ENCODE measurements around the gene DDX51. TPM values are rescaled to one million over a fixed set of nuclear protein-coding genes. Genes with fewer than 3 reads are reported as not detected.
"Not testable (repeated sequence)": the region's sequence is repeated elsewhere in the genome, so short reads cannot be mapped to it uniquely, and the experiment has no call there.

DDX51 gene
- total RNA-seq, 1 experiment from 2014 or later = 12.5 TPM

DNA sequence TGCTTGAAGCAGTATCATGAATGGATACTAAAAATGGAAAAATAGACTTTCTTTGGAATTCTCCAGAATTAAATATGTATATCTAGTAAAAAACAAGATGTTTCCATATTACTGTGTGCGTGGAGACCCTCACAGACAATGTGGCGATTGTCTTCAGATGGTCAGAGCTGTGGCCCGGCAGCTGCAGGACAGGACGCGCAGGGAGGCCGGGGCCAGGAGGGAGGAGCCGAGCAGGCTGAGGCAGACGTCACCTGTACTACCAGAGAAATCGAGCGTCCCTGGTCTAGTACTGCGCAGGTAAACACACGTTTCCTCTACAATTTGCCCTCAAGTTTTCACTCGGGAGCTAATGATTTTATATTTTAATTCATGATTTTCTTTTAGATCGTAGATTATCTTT is 22.8 kb downstream of the DDX51 start:
- H3K27ac ChIP-seq = no peak overlapping the region
- H3K36me3 ChIP-seq = peaks cover 28% of the 10 kb centered on the region
- no peaks in the 10 kb centered on the region for H3K27me3 ChIP-seq
- H3K9me3 ChIP-seq (replicated peaks) = no peaks in the 10 kb centered on the region
- no peak for DNase-seq
- H3K4me1 ChIP-seq = no peaks in the 10 kb centered on the region
- no peak overlapping the region for H3K4me3 ChIP-seq

DNA sequence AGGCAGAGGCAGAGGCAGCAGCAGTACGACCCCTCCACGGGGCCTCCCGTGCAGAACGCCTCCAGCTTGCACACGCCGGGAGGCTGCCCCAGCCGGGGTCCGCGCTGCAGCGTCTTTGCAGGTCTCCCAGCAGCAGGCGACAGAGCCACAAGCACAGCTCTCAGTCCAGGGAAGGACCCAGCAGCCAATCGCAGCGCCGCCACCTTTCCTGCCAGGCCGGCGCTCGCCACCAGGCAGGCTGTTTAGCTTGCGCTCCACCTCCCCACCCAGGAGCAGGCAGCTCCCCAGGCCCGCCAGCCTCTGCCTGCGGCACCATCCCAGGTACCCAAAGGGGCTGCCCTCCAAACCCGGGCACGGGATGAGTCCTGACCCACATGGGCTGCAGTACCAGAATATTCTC is 25.2 kb downstream of the DDX51 start:
- H3K27me3 ChIP-seq = no peaks in the 10 kb centered on the region
- no peak overlapping the region for H3K27ac ChIP-seq
- H3K4me3 ChIP-seq = no peak overlapping the region
- no peak for DNase-seq
- no peaks in the 10 kb centered on the region for H3K4me1 ChIP-seq
- H3K9me3 ChIP-seq (replicated peaks) = no peaks in the 10 kb centered on the region
- peaks cover 13% of the 10 kb centered on the region for H3K36me3 ChIP-seq

DNA sequence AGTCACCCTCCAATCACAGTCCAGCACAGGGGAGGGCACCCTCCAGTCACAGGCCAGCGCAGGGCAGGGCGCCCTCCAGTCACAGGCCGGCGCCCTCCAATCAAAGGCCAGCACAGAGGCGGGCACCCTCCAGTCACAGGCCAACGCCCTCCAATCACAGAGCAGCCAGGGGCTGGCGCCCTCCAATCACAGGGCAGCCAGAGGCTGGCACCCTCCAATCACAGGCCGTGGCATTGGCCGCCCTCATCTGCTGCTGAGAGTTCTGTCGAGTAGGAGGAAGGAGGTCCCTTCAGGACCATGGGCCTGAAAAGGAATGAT is 26.6 kb downstream of the DDX51 start:
- H3K4me3 ChIP-seq = no peak overlapping the region
- no peaks in the 10 kb centered on the region for H3K9me3 ChIP-seq (replicated peaks)
- H3K4me1 ChIP-seq = no peaks in the 10 kb centered on the region
- peak in 1 of 2 experiments; percentile 11 for DNase-seq
- no peak overlapping the region for H3K27ac ChIP-seq
- H3K27me3 ChIP-seq = no peaks in the 10 kb centered on the region
- H3K36me3 ChIP-seq = peaks cover 7% of the 10 kb centered on the region

- no peak overlapping the region for H3K27ac ChIP-seq
- no peak for DNase-seq
- no peaks in the 10 kb centered on the region for H3K27me3 ChIP-seq
- peaks cover 7% of the 10 kb centered on the region for H3K36me3 ChIP-seq
- no peaks in the 10 kb centered on the region for H3K4me1 ChIP-seq
- H3K9me3 ChIP-seq (replicated peaks) = no peaks in the 10 kb centered on the region
- H3K4me3 ChIP-seq = no peak overlapping the region
Observed at GRCh38 chr12:132116709-132117557, 27.2 kb downstream of the DDX51 start.

DNA sequence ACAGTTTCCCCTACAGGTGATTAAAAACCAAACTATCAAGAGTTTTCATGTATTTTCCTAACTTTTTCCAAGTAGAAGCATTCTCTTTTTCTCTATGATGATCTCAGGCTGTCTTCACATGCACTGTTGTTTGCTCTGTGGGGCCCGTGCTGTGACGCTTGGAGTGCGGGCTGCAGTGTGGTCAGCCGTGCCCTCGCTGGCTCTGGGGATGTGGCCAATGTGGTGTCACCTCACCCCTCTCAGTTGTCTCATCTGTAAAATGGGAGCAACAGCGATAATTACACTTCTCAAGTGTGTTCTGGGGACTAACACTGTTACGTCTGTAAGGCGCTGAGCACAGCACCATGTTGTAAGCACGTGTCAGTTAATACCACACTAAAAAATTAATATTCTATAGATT is 28.6 kb downstream of the DDX51 start:
- DNase-seq = no peak
- Histone ChIP-seq H3K27me3 (no peaks in the 10 kb centered on the region), H3K4me3 (no peak overlapping the region), H3K27ac (no peak overlapping the region), H3K4me1 (no peaks in the 10 kb centered on the region), H3K9me3 (replicated peaks) (no peaks in the 10 kb centered on the region), H3K36me3 (peaks cover 7% of the 10 kb centered on the region)

DNA sequence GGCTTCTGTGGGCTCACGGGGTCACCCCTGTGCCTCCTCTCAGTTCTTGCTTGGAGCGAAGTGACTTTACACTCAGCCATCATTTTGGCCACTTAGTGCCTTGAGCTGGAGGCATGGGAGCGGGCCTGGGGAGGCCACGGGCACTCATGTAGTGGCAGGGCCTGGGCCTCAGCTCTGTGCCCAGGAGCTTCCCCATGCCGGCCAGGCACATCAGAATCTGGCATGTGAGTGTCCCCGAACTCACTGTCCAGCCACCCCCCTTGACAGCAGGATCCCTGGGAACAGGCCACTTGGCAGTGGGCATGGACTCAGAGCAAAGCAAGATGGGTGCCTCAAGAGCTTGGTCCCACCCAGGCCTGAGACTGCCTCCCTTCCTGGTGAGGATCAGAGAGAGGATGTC is 29.5 kb downstream of the DDX51 start:
- DNase-seq = no peak
- Histone ChIP-seq H3K27ac (no peak overlapping the region), H3K36me3 (peaks cover 7% of the 10 kb centered on the region), H3K9me3 (replicated peaks) (no peaks in the 10 kb centered on the region), H3K27me3 (no peaks in the 10 kb centered on the region), H3K4me3 (no peak overlapping the region), H3K4me1 (no peaks in the 10 kb centered on the region)

- Histone ChIP-seq H3K27ac (no peak overlapping the region), H3K4me3 (no peak overlapping the region), H3K9me3 (replicated peaks) (no peaks in the 10 kb centered on the region), H3K27me3 (no peaks in the 10 kb centered on the region), H3K36me3 (peaks cover 9% of the 10 kb centered on the region), H3K4me1 (no peaks in the 10 kb centered on the region)
- no peak for DNase-seq
Observed at GRCh38 chr12:132111654-132112304, 32.3 kb downstream of the DDX51 start.

GRCh38 chr12:132110677-132111076 is 33.4 kb downstream of the DDX51 start:
- no peaks in the 10 kb centered on the region for H3K4me1 ChIP-seq
- no peak overlapping the region for H3K27ac ChIP-seq
- H3K9me3 ChIP-seq (replicated peaks) = no peaks in the 10 kb centered on the region
- H3K27me3 ChIP-seq = no peaks in the 10 kb centered on the region
- H3K4me3 ChIP-seq = no peak overlapping the region
- no peak for DNase-seq
- H3K36me3 ChIP-seq = peaks cover 5% of the 10 kb centered on the region; the same call in 1 of the 2 replicates

GRCh38 chr12:132109741-132110140 is 34.4 kb downstream of the DDX51 start:
- Histone ChIP-seq H3K4me3 (no peak overlapping the region), H3K27ac (no peak overlapping the region), H3K36me3 (peaks cover 2% of the 10 kb centered on the region; the same call in 1 of the 2 replicates), H3K4me1 (no peaks in the 10 kb centered on the region), H3K27me3 (no peaks in the 10 kb centered on the region), H3K9me3 (replicated peaks) (no peaks in the 10 kb centered on the region)
- DNase-seq = no peak

DNA sequence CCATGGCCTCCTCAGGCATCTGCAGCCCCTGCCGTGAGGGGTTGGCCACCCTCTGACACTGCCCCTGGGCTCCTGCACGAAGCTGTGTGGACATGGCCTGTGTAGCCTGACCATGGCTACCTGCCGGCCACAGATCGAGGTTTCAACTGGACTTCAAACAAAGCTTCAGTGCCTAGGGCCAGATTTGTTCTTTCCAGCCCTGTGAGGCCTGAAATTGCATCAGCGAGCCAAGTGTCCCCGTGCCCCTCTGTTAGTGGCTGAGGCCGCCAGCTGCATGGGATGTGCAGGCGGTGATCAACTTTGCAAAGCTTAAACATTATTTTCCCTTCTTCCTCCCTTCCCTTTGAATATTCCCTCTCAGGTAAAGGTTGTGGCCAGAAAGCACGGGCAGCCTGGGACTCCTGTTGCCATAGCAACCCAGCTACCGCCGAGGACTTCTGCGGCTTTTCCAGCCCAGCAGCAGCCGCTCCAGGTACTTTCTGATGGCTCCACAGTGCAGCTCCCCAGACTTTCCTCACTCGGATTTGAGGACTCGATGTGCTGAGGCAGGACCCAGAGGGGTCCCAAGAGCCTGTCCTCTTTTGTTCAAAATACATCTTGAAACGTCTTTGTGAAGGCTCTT is 35.8 kb downstream of the DDX51 start:
- Histone ChIP-seq H3K36me3 (peaks cover 2% of the 10 kb centered on the region; the same call in 1 of the 2 replicates), H3K27me3 (no peaks in the 10 kb centered on the region), H3K4me1 (no peaks in the 10 kb centered on the region), H3K4me3 (no peak overlapping the region), H3K27ac (no peak overlapping the region), H3K9me3 (replicated peaks) (no peaks in the 10 kb centered on the region)
- no peak for DNase-seq

- Histone ChIP-seq H3K4me3 (no peak overlapping the region), H3K27me3 (no peaks in the 10 kb centered on the region), H3K36me3 (peaks cover 2% of the 10 kb centered on the region; the same call in 1 of the 2 replicates), H3K27ac (no peak overlapping the region), H3K9me3 (replicated peaks) (no peaks in the 10 kb centered on the region), H3K4me1 (no peaks in the 10 kb centered on the region)
- DNase-seq = no peak
Observed at GRCh38 chr12:132106921-132107320, 37.2 kb downstream of the DDX51 start.

GRCh38 chr12:132105467-132105866 is 38.7 kb downstream of the DDX51 start:
- Histone ChIP-seq H3K4me3 (no peak overlapping the region), H3K27ac (no peak overlapping the region), H3K36me3 (peaks cover 2% of the 10 kb centered on the region; the same call in 1 of the 2 replicates), H3K27me3 (no peaks in the 10 kb centered on the region), H3K9me3 (replicated peaks) (no peaks in the 10 kb centered on the region), H3K4me1 (no peaks in the 10 kb centered on the region)
- DNase-seq = no peak

GRCh38 chr12:132103542-132104308 is 40.4 kb downstream of the DDX51 start:
- Histone ChIP-seq H3K9me3 (replicated peaks) (no peaks in the 10 kb centered on the region), H3K27me3 (no peaks in the 10 kb centered on the region), H3K4me1 (no peaks in the 10 kb centered on the region), H3K36me3 (peaks cover 2% of the 10 kb centered on the region; the same call in 1 of the 2 replicates), H3K4me3 (no peak overlapping the region), H3K27ac (no peak overlapping the region)
- DNase-seq = no peak

DNA sequence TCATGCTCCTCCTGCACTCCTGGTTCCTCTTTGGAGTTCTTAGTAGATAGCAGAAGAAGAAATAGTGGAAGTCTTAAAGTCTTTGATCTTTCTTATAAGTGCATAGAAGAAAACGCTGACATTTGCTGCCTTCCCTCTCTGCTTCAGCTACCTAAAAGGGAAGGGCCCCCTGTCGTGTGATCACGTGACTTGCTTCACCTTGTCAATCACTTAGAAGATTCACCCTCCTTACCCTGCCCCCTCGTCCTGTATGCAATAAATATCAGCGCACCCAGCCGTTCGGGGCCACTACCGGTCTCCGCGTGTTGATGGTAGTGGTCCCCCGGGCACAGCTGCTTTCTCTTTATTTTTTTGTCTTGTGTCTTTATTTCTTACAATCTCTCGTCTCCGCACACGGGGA is 41.0 kb downstream of the DDX51 start:
- H3K9me3 ChIP-seq (replicated peaks); H3K4me1 ChIP-seq; H3K4me3 ChIP-seq; DNase-seq; H3K36me3 ChIP-seq; H3K27me3 ChIP-seq; H3K27ac ChIP-seq: not testable (repeated sequence)

DNA sequence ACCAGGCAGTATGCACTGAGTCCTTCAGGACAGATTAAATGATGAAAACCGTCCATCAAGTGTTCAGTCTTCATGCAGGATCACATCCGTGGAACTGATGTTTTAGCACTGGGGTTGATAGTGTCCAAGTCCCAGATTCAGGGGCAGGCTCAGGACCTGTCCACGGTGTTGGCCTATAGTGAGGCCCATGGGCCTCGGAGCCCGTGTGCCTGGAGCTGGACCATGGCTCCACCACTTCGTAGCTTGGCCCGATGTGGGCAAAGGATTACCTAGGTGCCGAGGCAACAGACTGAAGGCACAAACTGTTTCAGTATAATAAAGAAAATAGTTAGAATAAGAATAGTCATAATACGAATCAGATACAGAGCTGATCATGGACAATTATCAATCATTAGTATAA is 41.8 kb downstream of the DDX51 start:
- no peak for DNase-seq
- Histone ChIP-seq H3K4me3 (no peak overlapping the region), H3K4me1 (no peaks in the 10 kb centered on the region), H3K27me3 (no peaks in the 10 kb centered on the region), H3K27ac (no peak overlapping the region), H3K9me3 (replicated peaks) (no peaks in the 10 kb centered on the region), H3K36me3 (peaks cover 4% of the 10 kb centered on the region)

Measured in SJCRH30 (cell line).